HCT116 (cell line): ENCODE data around the gene PTGDS. TPM values are rescaled to one million over a fixed set of nuclear protein-coding genes. Genes with fewer than 3 reads are reported as not detected.

Experiments used
- ATAC-seq: fragments of 200-7000 bp; cut with Tn5 transposase; 2 replicates; pipeline ENCODE4 v1.9.1; 2020; ENCODE audit warnings: mild to moderate bottlenecking, moderate library complexity
- BruUV-seq: library from RNA; stranded (reverse); fragments of 400-500 nt; replicated peaks from 2 replicates; lab custom pipeline; 2021; lab: Mats Ljungman, UMichigan
- CTCF ChIA-PET: fragments of 300-600 bp; sonication (Branson Sonifier 250); formaldehyde crosslinking; loops from one replicate; lab custom pipeline; 2021; ENCODE audit warnings: antibody characterized with exemption; lab: Charles Lee
- POLR2A ChIA-PET: fragments of 300-600, 350-600 bp; sonication (Branson Sonifier 250); formaldehyde crosslinking; loops from one replicate; lab custom pipeline; 2021; ENCODE audit warnings: antibody characterized with exemption; lab: Charles Lee
- RAD21 ChIA-PET, 2 experiments: fragments of 300-600 bp; sonication (Branson Sonifier 250); formaldehyde crosslinking; loops; one replicate each; lab custom pipeline; 2023; ENCODE audit warnings: low total read pairs in 2 of 2; ENCODE audit not compliant: uncharacterized antibody in 2 of 2, unreplicated experiment in 2 of 2, low non-redundant PET in 1 of 2; lab: Charles Lee
- DNase-seq: peaks from one replicate; pipeline ENCODE4 v3.0.0-alpha.2; 2010; ENCODE audit warnings: low read depth, low spot score
- H2AFZ ChIP-seq: fragments of 200-600 bp; shearing (Covaris generic), sonication (generic); 2 replicates; pipeline ENCODE4 v1.6.1; 2017; ENCODE audit warnings: low read depth, mixed run types, mixed read lengths, antibody characterized with exemption, low read length; ENCODE audit not compliant: poor library complexity, severe bottlenecking
- H3K27ac ChIP-seq: 2 replicates; pipeline ENCODE4 v1.5.1; 2012; ENCODE audit warnings: low read depth, low read length
- H3K27me3 ChIP-seq: fragments of 200-600 bp; sonication (generic); 2 replicates; pipeline ENCODE4 v1.6.1; 2016; ENCODE audit warnings: mixed run types, low read length, mixed read lengths; ENCODE audit not compliant: insufficient read depth
- H3K36me3 ChIP-seq, 2 experiments: fragments of 200-500 bp in 1 of 2; fragments of 200-600 bp in 1 of 2; sonication (Bioruptor generic) in 1 of 2; sonication (generic) in 1 of 2; 2 replicates each; pipeline versions ENCODE4 v1.5.1 to v1.6.1; 2014 to 2016; ENCODE audit warnings: low read length in 2 of 2, inconsistent platforms in 1 of 2, mixed read lengths in 1 of 2, mixed run types in 1 of 2; ENCODE audit not compliant: insufficient read depth in 2 of 2, control insufficient read depth in 1 of 2
- H3K4me1 ChIP-seq, 2 experiments: fragments of 200-600 bp in 1 of 2; sonication (generic) in 1 of 2; 2 replicates each; pipeline versions ENCODE4 v1.5.1 to v1.6.1; 2012 to 2017; ENCODE audit warnings: low read length in 2 of 2, inconsistent platforms in 1 of 2, mild to moderate bottlenecking in 1 of 2, mixed read lengths in 1 of 2, mixed run types in 1 of 2, moderate library complexity in 1 of 2; ENCODE audit not compliant: insufficient read depth in 2 of 2, control insufficient read depth in 1 of 2
- H3K4me2 ChIP-seq: fragments of 200-600 bp; sonication (generic); 2 replicates; pipeline ENCODE4 v1.6.1; 2017; ENCODE audit warnings: mixed run types, low read length, mixed read lengths
- H3K4me3 ChIP-seq, 2 experiments: fragments of 200-600 bp in 1 of 2; sonication (generic) in 1 of 2; replicated peaks in 1 of 2; 2 replicates each; pipeline ENCODE4 v1.5.1; 2011 to 2016; ENCODE audit warnings: low read length in 2 of 2, control low read depth in 1 of 2, low read depth in 1 of 2, mild to moderate bottlenecking in 1 of 2, mixed read lengths in 1 of 2, mixed run types in 1 of 2
- H3K79me2 ChIP-seq: fragments of 200-600 bp; sonication (generic); 2 replicates; pipeline ENCODE4 v1.6.1; 2017; ENCODE audit warnings: mild to moderate bottlenecking, mixed run types, low read length, moderate library complexity, mixed read lengths; ENCODE audit not compliant: insufficient read depth
- H3K9ac ChIP-seq: fragments of 200-600 bp; sonication (generic); 2 replicates; pipeline ENCODE4 v1.6.1; 2016; ENCODE audit warnings: low read length, mixed read lengths
- H3K9me2 ChIP-seq: fragments of 200-600 bp; sonication (generic), shearing (Covaris generic); 2 replicates; pipeline ENCODE4 v1.6.1; 2017; ENCODE audit warnings: mixed run types, mild to moderate bottlenecking, moderate library complexity; ENCODE audit not compliant: insufficient read depth
- H3K9me3 ChIP-seq, 2 experiments: fragments of 200-500 bp in 1 of 2; fragments of 200-600 bp in 1 of 2; sonication (Bioruptor generic) in 1 of 2; sonication (generic) in 1 of 2; 2 replicates each; pipeline ENCODE4 v1.6.1; 2014 to 2017; ENCODE audit warnings: low read length in 2 of 2, mixed read lengths in 2 of 2, inconsistent platforms in 1 of 2, low read depth in 1 of 2, mild to moderate bottlenecking in 1 of 2, mixed run types in 1 of 2, moderate library complexity in 1 of 2; ENCODE audit not compliant: control insufficient read depth in 1 of 2, insufficient read depth in 1 of 2
- H4K20me1 ChIP-seq: fragments of 200-600 bp; sonication (generic), shearing (Covaris generic); 2 replicates; pipeline ENCODE4 v1.6.1; 2017; ENCODE audit warnings: mixed run types, mild to moderate bottlenecking, moderate library complexity; ENCODE audit not compliant: insufficient read depth
- CBX3 ChIP-seq: IDR thresholded peaks from 2 replicates; pipeline ENCODE4 v1.6.1; 2012; ENCODE audit warnings: low read depth
- CEBPB ChIP-seq: IDR thresholded peaks from 2 replicates; pipeline ENCODE4 v1.6.1; 2012; ENCODE audit warnings: low read depth
- ELF1 ChIP-seq: IDR thresholded peaks from 2 replicates; pipeline ENCODE4 v1.6.1; 2012; ENCODE audit warnings: low read depth, borderline replicate concordance
- EZH2 ChIP-seq: fragments of 200-600 bp; sonication (generic); IDR thresholded peaks from 2 replicates; pipeline ENCODE4 v1.6.1; 2017; ENCODE audit warnings: antibody characterized with exemption, mixed run types
- EZH2phosphoT487 ChIP-seq: fragments of 200-600 bp; IDR thresholded peaks from 2 replicates; pipeline ENCODE4 v1.6.1; 2018; ENCODE audit warnings: antibody characterized with exemption, borderline replicate concordance
- FOSL1 ChIP-seq: IDR thresholded peaks from 2 replicates; pipeline ENCODE4 v1.6.1; 2012; ENCODE audit warnings: low read depth
- JUND ChIP-seq: IDR thresholded peaks from 2 replicates; pipeline ENCODE4 v1.6.1; 2012
- POLR2A ChIP-seq: IDR thresholded peaks from 2 replicates; pipeline ENCODE4 v1.7.0; 2011; ENCODE audit warnings: borderline replicate concordance; ENCODE audit not compliant: insufficient read depth, insufficient read length; ENCODE audit errors: extremely low read depth
- POLR2AphosphoS5 ChIP-seq: IDR thresholded peaks from 2 replicates; pipeline ENCODE4 v1.6.1; 2011; ENCODE audit warnings: mild to moderate bottlenecking, low read depth, low read length, moderate library complexity
- RAD21 ChIP-seq: IDR thresholded peaks from 2 replicates; pipeline ENCODE4 v1.6.1; 2012; ENCODE audit warnings: low read depth, mild to moderate bottlenecking
- SIN3A ChIP-seq: IDR thresholded peaks from 2 replicates; pipeline ENCODE4 v1.6.1; 2012; ENCODE audit warnings: low read depth
- SP1 ChIP-seq: IDR thresholded peaks from 2 replicates; pipeline ENCODE4 v1.6.1; 2012; ENCODE audit warnings: low read depth
- SRF ChIP-seq: IDR thresholded peaks from 2 replicates; pipeline ENCODE4 v1.6.1; 2012; ENCODE audit warnings: low read depth
- TCF7L2 ChIP-seq: IDR thresholded peaks from 2 replicates; pipeline ENCODE4 v1.7.0; 2011; ENCODE audit warnings: borderline replicate concordance, inconsistent platforms; ENCODE audit not compliant: insufficient read depth, insufficient read length; ENCODE audit errors: extremely low read depth
- YY1 ChIP-seq: IDR thresholded peaks from 2 replicates; pipeline ENCODE4 v1.6.1; 2011; ENCODE audit warnings: low read length, low read depth, moderate library complexity, mild to moderate bottlenecking; ENCODE audit not compliant: insufficient replicate concordance; ENCODE audit errors: extremely low read depth
- ZFX ChIP-seq: fragments of 450-650 bp; IDR thresholded peaks from 2 replicates; pipeline ENCODE4 v1.6.1; 2017
- ZNF274 ChIP-seq: fragments of 200-500 bp; sonication (Bioruptor generic); IDR thresholded peaks from 2 replicates; pipeline ENCODE4 v1.6.1; 2014; ENCODE audit warnings: mild to moderate bottlenecking, low read depth, low read length, inconsistent platforms
- intact Hi-C: fragments of 100-400 bp; cut with micrococcal nuclease; formaldehyde crosslinking; loops from 2 replicates; pipeline ENCODE4 v1.10.0; 2022
- total RNA-seq: library from RNA; stranded (reverse); gene quantifications from one replicate; pipeline ENCODE4 v1.2.1, GENCODE V29; 2021; ENCODE audit not compliant: unreplicated experiment
- TF ChIP-seq, protein P1 (sequence below): IDR thresholded peaks from 2 replicates; pipeline ENCODE4 v1.6.1; 2012
- TF ChIP-seq, protein P2 (sequence below): IDR thresholded peaks from 2 replicates; pipeline ENCODE4 v1.6.1; 2012; ENCODE audit warnings: low read depth

The PTGDS gene
- total RNA-seq, 1 experiment from 2014 or later: 3.1 TPM

DNA sequence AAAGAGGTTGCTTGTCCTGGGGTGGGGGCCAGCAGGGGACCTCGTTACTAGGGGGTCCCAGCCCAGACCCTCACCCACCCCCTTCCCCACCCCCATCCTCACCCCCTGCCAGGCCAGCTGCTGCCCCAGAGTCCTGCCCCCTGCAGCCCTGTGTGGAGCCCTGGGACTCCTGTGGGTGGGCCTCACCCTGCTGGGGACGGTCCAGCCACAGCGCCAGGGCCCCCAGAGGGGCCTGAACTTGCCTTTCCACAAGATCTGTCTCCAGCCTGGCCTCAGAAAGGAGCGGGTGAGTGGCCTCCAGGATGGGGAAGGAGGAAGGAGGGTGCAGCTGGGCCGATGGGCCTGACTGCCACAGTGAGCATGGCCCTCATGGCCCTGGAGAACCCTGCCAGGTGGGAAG, 7.5 kb upstream of the PTGDS start:
- intact Hi-C loops: no loop called here
- no peak for DNase-seq
- Histone ChIP-seq H4K20me1 (no peaks in the 10 kb centered on the region), H3K4me1 (peaks cover 2 to 16% of the 10 kb centered on the region in 2 experiments), H3K27me3 (no peaks in the 10 kb centered on the region), H3K9ac (no peak overlapping the region), H3K4me3 (no peak overlapping the region), H3K9me2 (no peaks in the 10 kb centered on the region), H3K9me3 (no peaks in the 10 kb centered on the region), H3K79me2 (no peaks in the 10 kb centered on the region), H3K36me3 (no peaks in the 10 kb centered on the region), H2AFZ (no peak overlapping the region), H3K4me2 (no peak overlapping the region), H3K27ac (no peak overlapping the region)
- ChIA-PET POLR2A (interaction anchor here (1.2 kb wide), 1 partner anchor 9 kb away, joined by 5 read pairs; no protein-coding TSS in a partner anchor), CTCF (no interaction called here), RAD21 (no interaction called here)
- no TSS peak for BruUV-seq
- ATAC-seq: no peak
- no peak for TF ChIP-seq EZH2phosphoT487
- no peak for TF ChIP-seq EZH2
- TF ChIP-seq POLR2AphosphoS5: no peak
- TF ChIP-seq SIN3A: no peak
- no peak for TF ChIP-seq POLR2A
- TF ChIP-seq TCF7L2: no peak
- TF ChIP-seq SP1: no peak
- TF ChIP-seq, protein P1, sequence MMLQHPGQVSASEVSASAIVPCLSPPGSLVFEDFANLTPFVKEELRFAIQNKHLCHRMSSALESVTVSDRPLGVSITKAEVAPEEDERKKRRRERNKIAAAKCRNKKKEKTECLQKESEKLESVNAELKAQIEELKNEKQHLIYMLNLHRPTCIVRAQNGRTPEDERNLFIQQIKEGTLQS: no peak
- TF ChIP-seq ELF1: no peak
- TF ChIP-seq JUND: no peak
- TF ChIP-seq ZFX: no peak
- TF ChIP-seq FOSL1: no peak
- no peak for TF ChIP-seq CEBPB
- no peak for TF ChIP-seq CBX3
- no peak for TF ChIP-seq SRF
- no peak for TF ChIP-seq YY1
- TF ChIP-seq RAD21: no peak
- TF ChIP-seq ZNF274: no peak
- TF ChIP-seq, protein P2, sequence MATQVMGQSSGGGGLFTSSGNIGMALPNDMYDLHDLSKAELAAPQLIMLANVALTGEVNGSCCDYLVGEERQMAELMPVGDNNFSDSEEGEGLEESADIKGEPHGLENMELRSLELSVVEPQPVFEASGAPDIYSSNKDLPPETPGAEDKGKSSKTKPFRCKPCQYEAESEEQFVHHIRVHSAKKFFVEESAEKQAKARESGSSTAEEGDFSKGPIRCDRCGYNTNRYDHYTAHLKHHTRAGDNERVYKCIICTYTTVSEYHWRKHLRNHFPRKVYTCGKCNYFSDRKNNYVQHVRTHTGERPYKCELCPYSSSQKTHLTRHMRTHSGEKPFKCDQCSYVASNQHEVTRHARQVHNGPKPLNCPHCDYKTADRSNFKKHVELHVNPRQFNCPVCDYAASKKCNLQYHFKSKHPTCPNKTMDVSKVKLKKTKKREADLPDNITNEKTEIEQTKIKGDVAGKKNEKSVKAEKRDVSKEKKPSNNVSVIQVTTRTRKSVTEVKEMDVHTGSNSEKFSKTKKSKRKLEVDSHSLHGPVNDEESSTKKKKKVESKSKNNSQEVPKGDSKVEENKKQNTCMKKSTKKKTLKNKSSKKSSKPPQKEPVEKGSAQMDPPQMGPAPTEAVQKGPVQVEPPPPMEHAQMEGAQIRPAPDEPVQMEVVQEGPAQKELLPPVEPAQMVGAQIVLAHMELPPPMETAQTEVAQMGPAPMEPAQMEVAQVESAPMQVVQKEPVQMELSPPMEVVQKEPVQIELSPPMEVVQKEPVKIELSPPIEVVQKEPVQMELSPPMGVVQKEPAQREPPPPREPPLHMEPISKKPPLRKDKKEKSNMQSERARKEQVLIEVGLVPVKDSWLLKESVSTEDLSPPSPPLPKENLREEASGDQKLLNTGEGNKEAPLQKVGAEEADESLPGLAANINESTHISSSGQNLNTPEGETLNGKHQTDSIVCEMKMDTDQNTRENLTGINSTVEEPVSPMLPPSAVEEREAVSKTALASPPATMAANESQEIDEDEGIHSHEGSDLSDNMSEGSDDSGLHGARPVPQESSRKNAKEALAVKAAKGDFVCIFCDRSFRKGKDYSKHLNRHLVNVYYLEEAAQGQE: no peak
